ENCODE results near the gene IARS1. TPM values are rescaled to one million over a fixed set of nuclear protein-coding genes. Genes with fewer than 3 reads are reported as not detected.
A peak's percentile ranks its signal among the peaks of the same experiment; 100 is the strongest.

Gene IARS1
- total and polyA plus RNA-seq, 7 experiments from 2014 or later, result 48.5 to 145 (median 66.7) TPM

DNA sequence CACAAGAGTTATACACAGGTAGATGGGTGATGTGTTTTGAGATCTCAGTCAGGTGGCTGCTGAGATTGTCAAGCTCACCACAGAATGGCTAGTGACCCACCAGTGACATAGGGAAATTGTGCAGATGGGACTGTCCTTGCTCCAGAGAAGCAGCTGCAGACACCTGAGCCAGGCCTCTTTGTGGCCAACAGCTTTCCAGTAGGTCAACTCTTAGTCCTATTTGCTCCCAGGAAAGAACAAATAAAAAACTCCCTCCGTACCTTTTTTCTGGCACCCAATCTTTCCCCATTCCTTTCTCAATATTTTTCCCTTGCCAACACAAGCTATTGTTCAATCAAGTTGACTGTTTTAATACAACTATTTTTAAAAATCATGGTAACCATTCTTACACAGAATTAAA lies 14.2 kb downstream of the IARS1 start:
- no peak overlapping the region for H3K4me3 Mint-ChIP-seq
- no peak for DNase-seq
- no peaks in the 10 kb centered on the region for H3K27me3 Mint-ChIP-seq
- Histone ChIP-seq H3K4me1 (ENCODE audit: control insufficient read depth in 2 of 2, insufficient read depth in 2 of 2, low read length in 2 of 2) (peaks cover 11 to 22% of the 10 kb centered on the region in 2 donors), H3K4me3 (ENCODE audit: low read length) (no peak overlapping the region), H3K27me3 (ENCODE audit: control insufficient read depth in 2 of 2, insufficient read depth in 2 of 2, low read length in 2 of 2) (no peaks in the 10 kb centered on the region), H3K36me3 (ENCODE audit: control insufficient read depth in 2 of 3, insufficient read depth in 3 of 3, low read length in 3 of 3) (peaks cover 17 to 85% (median 25%) of the 10 kb centered on the region in 3 experiments), H3K9me3 (ENCODE audit: control insufficient read depth in 2 of 3, low read length in 3 of 3) (no peaks in the 10 kb centered on the region), H3K27ac (ENCODE audit: low read depth, low read length) (no peak overlapping the region)
- intact Hi-C loops (cut with micrococcal nuclease), result loop anchor here in 1 of 2 donors (5.0 kb wide), 1 partner anchor 33 kb away; no protein-coding TSS in a partner anchor
- ChIA-PET CTCF (interaction anchor here (0.6 to 0.9 kb wide), 2 partner anchors 141 to 509 kb away, joined by 3 to 4 read pairs; no protein-coding TSS in a partner anchor), POLR2A (no interaction called here)
- H3K9me3 Mint-ChIP-seq, result peaks cover 0 to 1% (median 0%) of the 10 kb centered on the region in 11 donors
- no peak for ATAC-seq
- peaks cover 16 to 45% (median 31%) of the 10 kb centered on the region in 7 donors for H3K4me1 Mint-ChIP-seq
- no peak overlapping the region for H3K27ac Mint-ChIP-seq
- peaks cover 4 to 59% (median 33%) of the 10 kb centered on the region in 5 donors for H3K36me3 Mint-ChIP-seq

DNA sequence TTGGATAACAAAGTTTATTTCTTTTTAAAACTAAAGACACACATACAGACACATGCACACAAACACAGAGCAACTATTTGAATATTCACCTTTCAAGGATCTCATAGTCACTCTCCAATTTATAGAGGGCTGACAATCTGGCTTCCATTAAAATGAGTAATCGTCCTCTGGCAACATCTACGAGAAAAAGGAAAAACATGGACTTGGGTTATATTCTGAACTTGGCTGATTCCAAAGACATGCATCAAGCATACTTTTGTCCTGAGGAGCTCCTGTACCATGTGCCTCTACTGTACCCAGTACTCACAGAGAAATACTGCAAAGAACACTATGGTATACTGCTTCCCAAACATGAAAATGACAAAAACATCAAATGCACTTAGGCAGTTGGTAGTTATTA lies 15.4 kb downstream of the IARS1 start:
- Histone ChIP-seq H3K27me3 (ENCODE audit: control insufficient read depth in 2 of 2, insufficient read depth in 2 of 2, low read length in 2 of 2) (no peaks in the 10 kb centered on the region), H3K27ac (ENCODE audit: low read depth, low read length) (no peak overlapping the region), H3K4me3 (ENCODE audit: low read length) (no peak overlapping the region), H3K36me3 (ENCODE audit: control insufficient read depth in 2 of 3, insufficient read depth in 3 of 3, low read length in 3 of 3) (peaks cover 12 to 86% (median 30%) of the 10 kb centered on the region in 3 experiments), H3K9me3 (ENCODE audit: control insufficient read depth in 2 of 3, low read length in 3 of 3) (no peaks in the 10 kb centered on the region), H3K4me1 (ENCODE audit: control insufficient read depth in 2 of 2, insufficient read depth in 2 of 2, low read length in 2 of 2) (peaks cover 11 to 22% of the 10 kb centered on the region in 2 donors)
- Mint-ChIP-seq H3K4me3 (no peak overlapping the region), H3K9me3 (peaks cover 0 to 1% (median 0%) of the 10 kb centered on the region in 11 donors), H3K27me3 (no peaks in the 10 kb centered on the region), H3K36me3 (peaks cover 4 to 66% (median 38%) of the 10 kb centered on the region in 5 donors), H3K4me1 (peaks cover 12 to 41% (median 28%) of the 10 kb centered on the region in 7 donors), H3K27ac (peak overlapping the region in 2 of 9 donors; percentile 23 to 28)
- ChIA-PET CTCF (no interaction called here), POLR2A (interaction anchor here (1.0 kb wide), 1 partner anchor 15 kb away, joined by 3 read pairs; no protein-coding TSS in a partner anchor)
- ATAC-seq (no peak), DNase-seq (no peak)
- intact Hi-C loops (cut with micrococcal nuclease), result loop anchor here in 1 of 2 donors (5.0 kb wide), 1 partner anchor 34 kb away; no protein-coding TSS in a partner anchor

DNA sequence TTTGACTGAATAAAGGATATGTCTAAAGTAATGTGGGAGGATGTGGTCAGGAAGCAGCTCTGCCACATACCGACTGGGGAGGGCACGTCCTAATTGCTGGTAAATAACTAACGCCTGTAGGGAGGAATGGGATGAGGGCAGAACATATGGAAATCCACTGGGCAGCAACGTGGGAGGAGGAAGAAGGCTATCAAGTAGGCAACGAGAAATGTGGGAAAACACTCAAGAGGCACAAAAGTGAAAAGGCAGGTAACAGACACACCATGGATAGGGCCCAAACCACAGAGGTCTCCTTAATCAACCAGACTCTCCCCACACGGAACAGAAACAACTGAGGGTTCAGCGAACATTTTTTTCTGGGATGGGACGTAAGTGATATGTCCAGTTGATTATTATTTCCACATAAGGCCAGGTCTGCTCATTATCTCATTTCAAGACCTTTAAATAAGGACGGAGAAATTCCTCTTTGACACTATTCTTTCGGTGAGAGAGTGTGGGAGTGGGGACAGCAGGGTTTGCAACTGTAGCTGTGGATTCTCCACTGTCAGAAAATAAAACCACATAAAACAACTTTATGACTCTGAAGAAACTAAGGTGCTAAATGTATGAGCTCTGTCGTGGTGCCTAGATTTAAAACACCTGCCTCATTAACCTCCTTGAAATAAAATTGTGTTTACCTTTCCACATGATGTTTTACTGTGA lies 17.0 kb downstream of the IARS1 start:
- H3K4me3 ChIP-seq (ENCODE audit: low read length), result no peak overlapping the region
- ATAC-seq, result no peak
- Mint-ChIP-seq H3K4me3 (peak overlapping the region in 9 of 10 donors; percentile 28 to 83 (median 42)), H3K36me3 (peaks cover 6 to 67% (median 39%) of the 10 kb centered on the region in 5 donors), H3K27me3 (no peaks in the 10 kb centered on the region), H3K4me1 (peaks cover 12 to 36% (median 28%) of the 10 kb centered on the region in 7 donors), H3K9me3 (peaks cover 0 to 1% (median 0%) of the 10 kb centered on the region in 11 donors), H3K27ac (peak overlapping the region; percentile 59 to 90 (median 75))
- POLR2A ChIA-PET, result interaction anchor here (0.9 to 2.1 kb wide), 2 partner anchors 11 to 12 kb away, joined by 3 to 7 read pairs; no protein-coding TSS in a partner anchor
- H3K4me1 ChIP-seq (ENCODE audit: control insufficient read depth in 2 of 2, insufficient read depth in 2 of 2, low read length in 2 of 2), result peaks cover 11 to 22% of the 10 kb centered on the region in 2 donors
- intact Hi-C loops (cut with micrococcal nuclease), result loop anchor here in 1 of 2 donors (5.0 kb wide), 1 partner anchor 36 kb away; no protein-coding TSS in a partner anchor
- H3K27ac ChIP-seq (ENCODE audit: low read depth, low read length), result peak overlapping the region; percentile 22
- H3K27me3 ChIP-seq (ENCODE audit: control insufficient read depth in 2 of 2, insufficient read depth in 2 of 2, low read length in 2 of 2), result no peaks in the 10 kb centered on the region
- no peaks in the 10 kb centered on the region for H3K9me3 ChIP-seq (ENCODE audit: control insufficient read depth in 2 of 3, low read length in 3 of 3)
- DNase-seq, result no peak
- CTCF ChIA-PET, result interaction anchor here (0.8 kb wide), 1 partner anchor 9 kb away, joined by 3 read pairs; no protein-coding TSS in a partner anchor
- H3K36me3 ChIP-seq (ENCODE audit: control insufficient read depth in 2 of 3, insufficient read depth in 3 of 3, low read length in 3 of 3), result peaks cover 20 to 86% (median 33%) of the 10 kb centered on the region in 3 experiments

DNA sequence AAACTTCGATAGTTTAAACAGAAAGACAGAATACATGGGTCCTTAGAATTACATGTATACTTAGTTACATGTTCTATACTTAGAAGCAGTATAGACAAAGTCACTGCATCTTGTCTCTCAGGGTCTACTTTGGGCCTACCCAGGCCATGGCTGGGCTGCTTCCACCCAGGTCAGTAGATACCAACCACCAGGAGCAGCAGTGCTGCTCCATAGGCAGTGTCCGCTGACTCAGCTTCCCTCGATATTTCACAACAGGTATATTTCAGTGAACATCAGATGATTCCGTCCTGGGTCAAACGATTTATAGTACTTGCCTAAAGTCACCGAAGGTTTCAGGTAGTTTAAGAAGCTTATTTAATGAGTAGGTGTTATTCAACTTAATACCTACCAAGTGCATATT lies 18.0 kb downstream of the IARS1 start:
- Mint-ChIP-seq H3K27me3 (no peaks in the 10 kb centered on the region), H3K4me3 (peak overlapping the region in 2 of 10 donors; percentile 42 to 78), H3K4me1 (peaks cover 11 to 34% (median 28%) of the 10 kb centered on the region in 7 donors), H3K36me3 (peaks cover 10 to 75% (median 42%) of the 10 kb centered on the region in 5 donors), H3K9me3 (peaks cover 0 to 1% (median 0%) of the 10 kb centered on the region in 11 donors), H3K27ac (peak overlapping the region in 3 of 9 donors; percentile 59 to 75 (median 72))
- peaks cover 11 to 22% of the 10 kb centered on the region in 2 donors for H3K4me1 ChIP-seq (ENCODE audit: control insufficient read depth in 2 of 2, insufficient read depth in 2 of 2, low read length in 2 of 2)
- no peaks in the 10 kb centered on the region for H3K27me3 ChIP-seq (ENCODE audit: control insufficient read depth in 2 of 2, insufficient read depth in 2 of 2, low read length in 2 of 2)
- intact Hi-C loops (cut with micrococcal nuclease), result loop anchor here in 1 of 2 donors (5.0 kb wide), 1 partner anchor 37 kb away; no protein-coding TSS in a partner anchor
- DNase-seq (no peak), ATAC-seq (peak; percentile 44)
- H3K9me3 ChIP-seq (ENCODE audit: control insufficient read depth in 2 of 3, low read length in 3 of 3), result no peaks in the 10 kb centered on the region
- ChIA-PET POLR2A (interaction anchor here (0.9 to 2.1 kb wide), 2 partner anchors 10 to 13 kb away, joined by 3 to 7 read pairs; no protein-coding TSS in a partner anchor), CTCF (interaction anchor here (0.8 kb wide), 1 partner anchor 8 kb away, joined by 3 read pairs; no protein-coding TSS in a partner anchor)
- no peak overlapping the region for H3K4me3 ChIP-seq (ENCODE audit: low read length)
- peaks cover 23 to 86% (median 36%) of the 10 kb centered on the region in 3 experiments for H3K36me3 ChIP-seq (ENCODE audit: control insufficient read depth in 2 of 3, insufficient read depth in 3 of 3, low read length in 3 of 3)
- no peak overlapping the region for H3K27ac ChIP-seq (ENCODE audit: low read depth, low read length)

DNA sequence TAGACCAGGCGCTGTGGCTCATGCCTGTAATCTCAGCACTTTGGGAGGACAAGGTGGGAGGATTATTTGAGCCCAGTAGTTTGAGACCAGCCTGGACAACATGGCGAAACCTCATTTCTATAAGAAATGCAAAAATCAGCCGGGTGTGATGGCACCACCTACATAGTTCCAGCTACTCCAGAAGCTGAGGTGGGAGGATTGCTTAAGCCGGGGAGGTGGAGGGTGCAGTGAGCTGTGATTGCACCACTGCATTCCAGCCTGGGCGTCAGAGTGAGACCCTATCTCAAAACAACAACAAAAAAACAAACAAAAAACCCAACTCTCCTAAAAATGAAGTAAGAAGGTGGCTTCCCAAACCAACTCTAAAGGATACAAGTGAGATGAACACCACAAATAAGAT lies 23.0 kb downstream of the IARS1 start:
- H3K36me3 Mint-ChIP-seq, result peaks cover 6 to 77% (median 41%) of the 10 kb centered on the region in 5 donors
- DNase-seq, result no peak
- no peak overlapping the region for H3K4me3 Mint-ChIP-seq
- no peak overlapping the region for H3K27ac Mint-ChIP-seq
- Histone ChIP-seq H3K4me1 (ENCODE audit: control insufficient read depth in 2 of 2, insufficient read depth in 2 of 2, low read length in 2 of 2) (no peaks in the 10 kb centered on the region), H3K4me3 (ENCODE audit: low read length) (no peak overlapping the region), H3K9me3 (ENCODE audit: control insufficient read depth in 2 of 3, low read length in 3 of 3) (no peaks in the 10 kb centered on the region), H3K27ac (ENCODE audit: low read depth, low read length) (no peak overlapping the region), H3K27me3 (ENCODE audit: control insufficient read depth in 2 of 2, insufficient read depth in 2 of 2, low read length in 2 of 2) (no peaks in the 10 kb centered on the region), H3K36me3 (ENCODE audit: control insufficient read depth in 2 of 3, insufficient read depth in 3 of 3, low read length in 3 of 3) (peaks cover 47 to 93% (median 53%) of the 10 kb centered on the region in 3 experiments)
- ChIA-PET POLR2A (no interaction called here), CTCF (no interaction called here)
- peaks cover 0 to 2% (median 0%) of the 10 kb centered on the region in 11 donors for H3K9me3 Mint-ChIP-seq
- intact Hi-C loops (cut with micrococcal nuclease), result no loop called here
- no peak for ATAC-seq
- H3K27me3 Mint-ChIP-seq, result no peaks in the 10 kb centered on the region
- peaks cover 0 to 1% (median 0%) of the 10 kb centered on the region in 7 donors for H3K4me1 Mint-ChIP-seq

DNA sequence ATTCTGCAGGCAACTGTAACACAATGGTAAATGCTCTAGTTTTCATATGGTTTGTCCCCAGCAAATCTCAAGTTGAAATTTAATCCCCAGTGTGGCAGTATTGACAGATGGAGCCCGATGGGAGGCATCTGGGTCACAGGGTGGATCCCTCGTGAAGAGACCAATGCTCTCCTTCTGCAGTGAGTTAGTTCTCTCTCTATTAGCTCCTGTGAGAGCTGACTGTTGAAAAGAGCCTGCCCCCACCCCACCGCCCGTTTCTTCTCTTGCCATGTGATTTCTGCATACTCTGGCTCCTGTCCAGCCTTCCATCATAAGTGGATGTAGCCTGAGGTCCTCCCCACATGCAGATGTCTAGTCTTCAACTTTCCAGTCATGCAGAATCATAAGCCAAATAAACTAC lies 27.0 kb downstream of the IARS1 start:
- Histone ChIP-seq H3K4me3 (ENCODE audit: low read length) (no peak overlapping the region), H3K4me1 (ENCODE audit: control insufficient read depth in 2 of 2, insufficient read depth in 2 of 2, low read length in 2 of 2) (no peaks in the 10 kb centered on the region), H3K9me3 (ENCODE audit: control insufficient read depth in 2 of 3, low read length in 3 of 3) (no peaks in the 10 kb centered on the region), H3K27ac (ENCODE audit: low read depth, low read length) (no peak overlapping the region), H3K36me3 (ENCODE audit: control insufficient read depth in 2 of 3, insufficient read depth in 3 of 3, low read length in 3 of 3) (peaks cover 47 to 97% (median 60%) of the 10 kb centered on the region in 3 experiments), H3K27me3 (ENCODE audit: control insufficient read depth in 2 of 2, insufficient read depth in 2 of 2, low read length in 2 of 2) (no peaks in the 10 kb centered on the region)
- Mint-ChIP-seq H3K27me3 (no peaks in the 10 kb centered on the region), H3K36me3 (peaks cover 16 to 81% (median 47%) of the 10 kb centered on the region in 5 donors), H3K4me1 (no peaks in the 10 kb centered on the region), H3K4me3 (no peak overlapping the region), H3K27ac (no peak overlapping the region), H3K9me3 (peaks cover 0 to 2% (median 0%) of the 10 kb centered on the region in 11 donors)
- DNase-seq (no peak), ATAC-seq (no peak)
- intact Hi-C loops (cut with micrococcal nuclease), result no loop called here
- CTCF ChIA-PET, result interaction anchor here (1.2 kb wide), 1 partner anchor 9 kb away, joined by 3 read pairs; no protein-coding TSS in a partner anchor
- POLR2A ChIA-PET, result interaction anchor here (1.3 kb wide), 1 partner anchor 9 kb away, joined by 3 read pairs; no protein-coding TSS in a partner anchor
